NCI-H2227 treated with DMSO at 0.1 percent for 48 hours (cell line): ENCODE measurements around the gene UAP1.
"Not testable (repeated sequence)": the region's sequence is repeated elsewhere in the genome, so short reads cannot be mapped to it uniquely, and the experiment has no call there.

Source experiments
- DNase-seq: peaks from one replicate; lab custom pipeline; 2025; lab: John Stamatoyannopoulos, UW

The UAP1 gene

DNA sequence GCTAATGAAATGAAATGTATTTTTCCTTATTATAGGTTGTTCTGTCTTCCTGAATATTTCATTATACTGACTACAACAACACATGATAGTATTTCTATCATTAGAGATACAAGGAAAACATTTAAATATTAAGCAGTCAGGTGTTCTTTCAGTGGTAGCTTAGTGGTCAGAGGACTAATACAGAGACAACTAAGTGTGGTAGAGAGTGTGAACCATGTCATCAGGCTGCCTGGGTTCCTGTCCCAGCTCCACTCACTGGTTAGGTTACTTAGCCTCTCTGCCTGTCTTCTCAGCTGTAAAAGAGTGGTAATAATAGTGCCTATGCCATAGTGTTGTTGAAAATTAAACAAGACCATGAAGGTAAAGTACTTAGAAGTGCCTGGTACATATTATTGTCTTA is 3.9 kb downstream of the UAP1 start:
- no peak for DNase-seq

DNA sequence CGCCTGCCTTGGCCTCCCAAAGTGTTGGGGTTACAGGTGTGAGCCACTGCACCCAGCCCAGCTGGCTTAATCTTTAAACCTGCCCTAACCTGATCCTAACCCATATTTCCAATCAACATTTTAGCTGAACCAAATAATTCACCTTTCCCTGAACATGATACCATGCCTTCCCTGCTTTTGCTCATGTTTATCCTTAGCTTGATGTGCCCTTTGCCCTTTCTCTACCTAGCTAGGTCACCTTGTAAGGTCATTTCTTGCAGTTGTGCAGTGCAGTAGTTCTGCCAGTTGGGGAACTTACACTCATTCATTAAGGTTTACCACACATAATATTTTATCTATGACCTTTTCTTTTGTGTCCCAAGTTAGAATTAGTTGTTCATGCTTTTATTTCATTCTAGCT is 5.3 kb downstream of the UAP1 start:
- no peak for DNase-seq

DNA sequence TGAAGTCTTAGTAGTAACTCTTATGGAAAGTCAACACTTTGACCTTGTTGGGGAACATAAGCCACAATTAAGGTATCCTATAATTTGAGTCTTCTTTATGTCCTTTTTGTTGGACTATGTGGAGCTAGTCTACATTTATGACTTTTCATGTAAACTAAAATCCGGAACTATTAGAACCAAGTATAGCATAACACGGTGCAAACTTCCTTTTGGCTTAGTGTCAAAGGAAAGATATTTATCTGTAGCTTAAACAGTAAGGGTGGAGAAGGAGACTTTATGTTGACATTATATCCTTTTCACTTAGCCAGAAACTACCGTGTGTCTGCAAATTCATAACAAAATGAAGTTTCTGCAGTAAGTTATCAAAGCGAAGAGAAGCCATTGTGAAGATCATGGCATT is 7.3 kb downstream of the UAP1 start:
- DNase-seq = no peak

DNA sequence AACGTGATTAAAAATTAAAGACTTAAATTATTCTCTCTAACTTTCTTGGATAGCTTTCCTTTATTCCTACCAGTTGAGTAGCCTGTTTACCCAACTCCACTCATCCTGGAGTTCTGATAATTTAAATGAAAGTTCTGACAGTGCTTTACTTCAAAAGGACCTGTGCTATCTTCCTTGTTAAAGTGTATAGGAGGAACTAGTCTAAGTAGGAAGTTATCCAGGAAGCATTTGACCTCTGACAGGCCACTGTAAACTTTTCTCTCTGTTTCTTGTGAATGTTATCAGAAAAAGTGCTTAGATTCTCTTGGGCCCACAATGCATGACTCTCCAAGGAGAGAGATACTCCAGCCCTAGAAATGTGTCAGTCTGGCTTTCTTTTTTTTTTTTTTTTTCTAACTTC is 9.2 kb downstream of the UAP1 start:
- DNase-seq = no peak

DNA sequence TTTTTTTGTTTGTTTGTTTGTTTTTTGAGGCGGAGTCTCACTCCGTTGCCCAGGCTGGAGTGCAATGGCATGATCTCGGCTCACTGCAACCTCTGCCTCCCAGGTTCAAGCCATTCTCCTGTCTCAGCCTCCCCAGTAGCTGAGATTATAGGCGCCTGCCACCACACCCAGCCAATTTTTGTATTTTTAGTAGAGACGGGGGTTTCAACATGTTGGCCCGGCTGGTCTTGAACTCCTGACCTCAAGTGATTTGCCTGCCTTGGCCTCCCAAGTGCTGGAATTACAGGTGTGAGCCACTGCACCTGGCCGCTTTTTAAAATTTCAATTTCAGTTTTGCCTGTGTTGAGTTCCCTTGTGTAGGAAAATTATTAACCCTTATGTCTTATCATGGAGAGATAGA is 9.6 kb downstream of the UAP1 start:
- DNase-seq = not testable (repeated sequence)

DNA sequence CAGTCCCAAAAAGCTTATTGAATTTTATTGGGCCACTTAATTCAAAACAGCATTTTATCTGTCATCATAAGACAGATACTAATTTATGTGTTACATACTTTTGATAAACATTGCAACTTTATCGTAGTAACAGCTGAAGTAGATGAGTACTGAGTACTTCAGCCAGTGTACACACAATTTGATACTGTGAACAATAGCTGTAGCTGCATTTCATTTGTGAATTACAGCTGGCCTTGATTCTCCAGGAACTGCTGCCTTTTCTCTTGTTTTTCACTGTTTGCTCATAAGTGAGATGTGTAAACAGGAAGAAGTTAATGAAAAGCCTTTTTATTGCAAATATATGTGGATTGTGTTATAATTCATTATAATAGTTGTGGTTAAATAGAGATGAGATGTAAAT is 10.2 kb downstream of the UAP1 start:
- no peak for DNase-seq

DNA sequence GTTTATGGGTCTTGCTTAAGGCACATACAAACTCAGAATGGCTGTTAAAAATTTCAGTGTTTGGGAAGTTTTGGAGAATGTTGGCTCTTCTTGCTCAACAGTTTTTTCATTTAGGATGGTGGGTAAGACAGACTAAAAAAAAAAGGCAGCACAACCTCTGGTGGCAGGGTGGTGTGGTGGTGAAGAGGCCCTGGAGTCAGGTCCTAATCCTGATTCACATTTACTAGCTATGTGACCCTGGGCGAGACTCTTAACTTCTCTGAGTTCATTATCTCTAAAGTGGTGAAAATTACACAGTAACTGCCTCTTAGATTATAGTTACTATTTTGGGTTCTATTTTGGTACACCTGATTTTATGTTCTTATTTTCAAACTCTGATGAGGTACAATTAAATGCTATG is 11.6 kb downstream of the UAP1 start:
- no peak for DNase-seq

DNA sequence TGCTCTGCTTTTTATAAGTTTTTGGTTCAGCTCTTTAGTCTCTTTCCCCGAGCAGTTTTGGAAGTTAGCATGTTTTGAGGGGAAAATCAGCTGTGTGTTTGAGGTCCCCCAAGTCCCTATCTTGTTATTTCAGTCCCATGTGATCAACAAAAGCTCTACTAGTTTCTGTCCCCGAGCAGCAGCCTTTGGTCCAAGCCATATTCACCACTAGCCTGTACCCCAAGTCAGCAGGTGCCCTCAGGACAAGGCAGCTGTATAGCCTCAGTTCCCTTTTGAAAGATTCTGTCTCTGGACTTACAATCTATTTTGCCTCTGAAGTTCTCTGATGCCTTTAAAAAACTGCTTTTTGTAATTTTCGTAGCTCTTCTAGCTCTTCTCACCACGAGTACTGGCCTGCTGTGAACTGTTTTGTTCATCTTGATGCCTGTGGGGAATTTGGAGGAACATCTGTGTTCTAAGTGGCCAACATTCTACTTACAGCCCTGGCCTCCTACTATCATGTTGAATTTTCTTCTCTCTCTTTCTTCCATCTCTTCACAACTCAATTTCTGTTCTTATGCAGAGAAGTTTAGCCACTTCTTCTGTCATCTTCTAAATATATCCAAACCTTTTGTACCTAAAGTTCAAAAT is 16.7 kb downstream of the UAP1 start:
- no peak for DNase-seq

DNA sequence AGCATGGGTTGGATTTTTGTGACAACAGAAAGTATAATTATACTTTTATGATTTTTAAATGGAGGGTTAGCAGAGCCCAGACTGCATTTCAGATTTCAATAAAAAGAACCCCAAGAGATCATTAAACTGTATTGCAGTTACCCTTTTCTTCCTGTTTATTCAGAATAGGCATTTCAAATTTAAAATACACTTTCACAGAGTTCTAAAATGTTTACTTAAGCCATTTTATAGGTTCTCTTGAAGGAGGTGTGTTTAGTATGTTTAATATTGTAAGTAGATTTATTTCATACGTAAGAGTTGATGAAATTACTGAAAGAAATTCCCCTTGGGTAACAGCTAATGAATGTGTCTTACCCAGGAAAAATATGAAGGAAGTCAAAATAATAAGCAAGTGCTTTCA is 17.4 kb downstream of the UAP1 start:
- DNase-seq = no peak

DNA sequence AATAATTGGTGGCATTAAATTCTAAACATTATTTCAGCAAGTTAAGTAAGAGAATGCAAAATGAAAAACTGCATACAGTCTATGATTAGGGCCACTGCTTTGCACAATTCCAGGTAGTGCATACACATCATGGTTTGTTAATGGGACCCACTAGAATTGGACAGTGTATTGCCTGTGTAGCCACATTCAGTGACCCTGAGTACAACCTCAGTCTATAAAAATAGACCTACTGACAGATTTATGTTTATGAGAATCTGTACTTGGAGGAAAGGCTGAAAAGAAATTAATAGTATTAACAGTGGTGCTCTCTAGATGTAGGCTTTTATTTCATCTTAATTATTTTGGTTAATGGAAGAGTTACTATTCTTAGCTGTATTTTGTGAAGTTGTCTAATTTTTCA is 18.8 kb downstream of the UAP1 start:
- DNase-seq = no peak

DNA sequence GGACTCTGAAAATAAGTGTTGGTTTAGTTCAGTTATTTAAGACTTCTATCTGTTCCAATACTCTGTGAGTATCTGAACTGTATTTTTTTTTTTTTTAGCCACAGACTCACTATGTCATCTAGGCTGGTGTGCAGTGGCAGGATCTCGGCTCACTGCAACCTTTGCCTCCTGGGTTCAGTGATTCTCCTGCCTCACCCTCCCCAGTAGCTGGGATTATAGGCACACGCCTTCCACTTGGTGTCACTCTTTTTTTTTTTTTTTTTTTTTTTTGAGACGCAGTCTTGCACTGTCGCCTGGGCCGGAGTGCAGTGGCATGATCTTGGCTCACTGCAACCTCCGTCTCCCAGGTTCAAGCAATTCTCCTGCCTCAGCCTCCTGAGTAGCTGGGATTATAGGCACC is 21.4 kb downstream of the UAP1 start:
- DNase-seq = not testable (repeated sequence)

DNA sequence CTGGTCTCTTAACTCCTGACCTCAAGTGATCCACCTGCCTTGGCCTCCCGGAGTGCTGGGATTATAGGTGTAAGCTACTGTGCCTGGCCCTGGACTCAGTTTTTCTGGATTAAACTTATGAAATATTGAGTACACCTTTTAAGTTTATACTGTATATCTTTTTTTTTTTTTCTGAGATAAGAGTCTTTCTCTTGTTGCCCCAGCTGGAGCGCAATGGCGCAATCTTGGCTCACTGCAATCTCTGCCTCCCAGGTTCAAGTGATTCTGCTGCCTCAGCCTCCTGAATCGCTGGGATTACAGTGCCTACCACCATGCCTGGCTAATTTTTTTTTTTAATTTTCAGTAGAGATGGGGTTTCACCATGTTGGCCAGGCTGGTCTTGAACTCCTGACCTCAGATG is 23.6 kb downstream of the UAP1 start:
- not testable (repeated sequence) for DNase-seq

DNA sequence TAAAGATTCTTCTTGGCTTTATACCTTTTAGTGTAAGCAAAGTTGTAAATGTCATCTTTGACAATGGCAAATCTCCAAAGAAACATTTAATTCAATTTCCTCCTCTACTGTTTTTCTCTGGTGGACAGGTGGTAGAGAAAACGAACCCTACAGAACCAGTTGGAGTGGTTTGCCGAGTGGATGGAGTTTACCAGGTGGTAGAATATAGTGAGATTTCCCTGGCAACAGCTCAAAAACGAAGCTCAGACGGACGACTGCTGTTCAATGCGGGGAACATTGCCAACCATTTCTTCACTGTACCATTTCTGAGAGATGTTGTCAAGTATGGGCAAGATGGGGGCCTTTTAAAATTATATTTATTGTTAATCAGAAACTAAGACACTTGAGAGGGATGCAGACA is 25.8 kb downstream of the UAP1 start:
- no peak for DNase-seq

DNA sequence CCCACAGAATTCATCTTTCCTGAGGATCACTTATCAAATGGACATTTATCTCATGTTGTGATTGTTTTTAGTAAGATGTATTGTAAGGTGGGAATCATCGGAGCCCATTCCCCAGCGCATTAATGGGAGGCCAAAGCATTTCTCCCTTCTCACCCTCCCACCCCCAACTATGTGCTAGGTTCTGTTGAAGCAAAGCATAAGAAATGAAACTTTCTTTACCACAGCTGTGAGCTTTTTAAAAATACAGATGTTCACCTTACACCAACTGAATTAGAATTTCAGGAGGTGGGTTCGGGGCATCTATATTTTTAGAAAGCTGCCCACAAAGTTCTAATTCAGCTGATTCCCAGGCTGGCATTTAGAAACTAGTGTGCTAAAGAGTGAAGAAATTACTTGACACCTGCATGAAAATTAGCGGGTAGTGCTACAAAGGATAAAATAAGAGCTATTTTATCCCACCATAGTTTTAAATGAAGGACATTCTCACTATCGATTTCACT is 26.3 kb downstream of the UAP1 start:
- no peak for DNase-seq

DNA sequence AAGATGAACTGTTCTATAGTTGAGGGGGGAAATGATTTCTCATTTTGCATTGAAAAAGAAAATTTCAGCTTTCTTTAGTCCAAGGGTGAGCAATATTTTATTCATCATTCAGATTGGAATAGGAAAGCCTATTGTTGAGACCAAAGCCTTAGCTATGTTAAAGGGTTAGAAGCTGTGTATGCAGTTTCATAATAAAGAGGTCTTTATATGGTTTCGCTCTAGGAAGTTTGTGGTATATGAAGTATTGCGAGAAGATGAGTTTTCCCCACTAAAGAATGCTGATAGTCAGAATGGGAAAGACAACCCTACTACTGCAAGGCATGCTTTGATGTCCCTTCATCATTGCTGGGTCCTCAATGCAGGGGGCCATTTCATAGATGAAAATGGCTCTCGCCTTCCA is 28.6 kb downstream of the UAP1 start:
- no peak for DNase-seq

DNA sequence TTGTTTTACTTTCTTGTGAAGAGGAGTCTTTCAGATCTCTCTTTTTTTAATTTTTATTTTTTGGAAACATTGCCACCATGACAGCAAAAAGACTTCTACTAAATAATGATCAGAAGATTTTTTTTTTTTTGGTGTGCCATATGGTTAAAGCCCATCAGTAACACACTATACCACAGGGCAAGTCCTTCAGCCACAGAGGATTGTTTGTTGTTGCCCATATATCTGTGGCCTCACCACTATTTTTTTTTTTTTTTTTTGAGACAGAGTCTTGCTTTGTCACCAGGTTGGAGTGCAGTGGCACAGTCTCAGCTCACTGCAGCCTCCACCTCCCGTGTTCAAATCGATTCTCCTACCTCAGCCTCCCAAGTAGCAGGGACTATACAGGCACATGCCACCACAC is 29.2 kb downstream of the UAP1 start:
- no peak for DNase-seq

DNA sequence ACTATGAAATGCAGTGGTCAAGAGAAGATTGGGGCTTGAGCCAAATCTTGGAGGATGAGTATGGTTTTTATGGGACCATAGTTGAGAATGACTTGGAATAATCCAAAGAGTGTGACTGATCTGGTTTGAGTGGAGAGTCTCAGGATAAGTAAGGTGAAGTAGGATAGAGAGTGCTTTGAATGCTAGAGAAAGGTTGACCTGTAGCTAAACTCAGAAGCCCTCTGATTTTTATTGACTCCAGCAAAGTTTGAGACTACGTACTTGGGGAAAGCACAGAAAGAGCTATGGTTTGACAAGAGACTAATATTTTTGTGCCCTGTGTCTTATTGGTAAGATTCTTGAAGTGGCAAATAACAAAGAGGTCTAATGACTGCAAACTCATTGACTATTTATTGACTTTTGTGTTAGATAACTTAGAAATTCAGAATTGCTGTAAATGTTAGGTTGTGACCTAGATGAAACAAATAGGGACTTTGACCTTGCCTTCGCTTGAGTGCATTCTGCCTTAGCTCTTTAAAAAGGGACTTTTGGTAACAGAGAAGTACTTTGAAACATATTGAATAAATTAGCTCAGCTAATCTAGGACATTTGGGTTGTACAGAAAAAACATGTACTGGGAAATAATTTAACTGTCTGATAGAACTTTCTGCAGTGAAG is 35.1 kb downstream of the UAP1 start:
- DNase-seq = no peak

DNA sequence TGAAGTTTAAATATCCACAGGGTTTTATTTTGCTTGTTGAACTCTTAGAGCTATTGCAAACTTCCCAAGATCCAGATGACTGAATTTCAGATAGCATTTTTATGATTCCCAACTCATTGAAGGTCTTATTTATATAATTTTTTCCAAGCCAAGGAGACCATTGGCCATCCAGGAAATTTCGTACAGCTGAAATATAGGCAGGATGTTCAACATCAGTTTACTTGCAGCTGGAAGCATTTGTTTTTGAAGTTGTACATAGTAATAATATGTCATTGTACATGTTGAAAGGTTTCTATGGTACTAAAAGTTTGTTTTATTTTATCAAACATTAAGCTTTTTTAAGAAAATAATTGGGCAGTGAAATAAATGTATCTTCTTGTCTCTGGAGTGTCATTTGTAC is 37.9 kb downstream of the UAP1 start:
- no peak for DNase-seq

DNA sequence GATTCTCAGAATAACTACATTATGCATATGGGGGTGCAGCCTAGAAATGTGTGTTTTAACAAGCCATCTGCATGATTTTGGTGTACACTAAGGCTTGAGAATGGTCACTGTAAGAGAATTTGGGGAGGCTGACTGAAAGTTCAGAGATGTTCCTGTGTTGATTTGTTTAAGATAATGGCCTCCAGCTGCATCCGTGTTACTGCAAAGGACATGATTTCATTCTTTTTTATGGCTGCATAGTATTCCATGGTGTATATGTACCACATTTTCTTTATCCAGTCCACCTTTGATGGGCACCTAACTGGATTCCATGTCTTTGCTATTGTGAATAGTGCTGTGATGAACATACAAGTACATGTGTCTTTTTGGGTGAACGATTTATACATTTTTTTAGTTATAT is 41.6 kb downstream of the UAP1 start:
- not testable (repeated sequence) for DNase-seq

DNA sequence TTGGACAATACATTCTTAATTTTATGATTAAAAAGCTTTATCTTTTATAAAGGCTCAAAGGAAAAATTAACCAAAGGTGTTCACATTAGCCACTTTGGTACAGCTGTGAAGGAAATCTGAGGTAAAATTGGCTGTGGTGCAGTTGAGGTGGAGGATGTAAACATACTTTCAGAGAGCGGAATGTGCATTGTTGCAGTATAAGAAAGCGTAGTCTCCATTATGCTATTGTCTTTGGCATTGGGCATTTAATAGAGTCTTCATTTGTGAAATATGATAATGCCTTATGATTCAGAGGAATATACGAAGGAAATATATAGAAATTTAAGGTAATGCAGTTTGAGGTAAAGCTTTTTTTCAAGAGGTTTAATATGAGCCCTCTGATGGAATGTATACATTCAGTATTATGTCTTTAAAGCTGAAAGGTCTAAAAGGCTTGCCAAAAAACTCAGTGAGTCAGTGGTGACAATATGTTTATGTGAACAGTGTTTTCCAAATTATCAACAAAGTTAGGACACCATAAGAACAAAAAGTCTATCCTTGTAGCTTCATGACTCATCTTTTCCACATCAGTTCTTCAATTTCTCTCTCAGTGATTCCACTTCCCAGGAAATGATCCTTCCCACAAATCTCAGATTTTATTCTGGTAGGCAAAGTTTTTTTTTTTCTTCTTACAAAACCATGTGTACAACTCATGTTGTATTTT is 43.9 kb downstream of the UAP1 start:
- no peak for DNase-seq

DNA sequence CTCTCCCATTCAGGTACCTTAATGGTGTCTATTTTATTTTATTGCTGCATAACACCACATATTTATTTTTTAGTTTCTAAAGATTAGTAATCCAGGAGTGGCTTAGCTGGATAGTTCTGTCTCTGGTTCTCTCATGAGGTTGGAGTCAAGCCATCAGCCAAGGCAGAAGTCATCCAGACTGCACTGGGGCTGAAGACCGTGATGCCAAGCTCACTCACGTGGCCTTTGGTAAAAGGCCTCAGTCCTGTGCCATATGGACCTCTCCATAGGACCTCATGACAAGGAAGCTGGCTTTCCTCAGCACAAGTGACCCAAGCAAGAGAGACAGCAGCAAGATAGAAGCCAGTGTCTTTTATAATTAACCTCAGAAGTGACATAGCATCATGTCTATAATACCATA is 47.8 kb downstream of the UAP1 start:
- no peak for DNase-seq

DNA sequence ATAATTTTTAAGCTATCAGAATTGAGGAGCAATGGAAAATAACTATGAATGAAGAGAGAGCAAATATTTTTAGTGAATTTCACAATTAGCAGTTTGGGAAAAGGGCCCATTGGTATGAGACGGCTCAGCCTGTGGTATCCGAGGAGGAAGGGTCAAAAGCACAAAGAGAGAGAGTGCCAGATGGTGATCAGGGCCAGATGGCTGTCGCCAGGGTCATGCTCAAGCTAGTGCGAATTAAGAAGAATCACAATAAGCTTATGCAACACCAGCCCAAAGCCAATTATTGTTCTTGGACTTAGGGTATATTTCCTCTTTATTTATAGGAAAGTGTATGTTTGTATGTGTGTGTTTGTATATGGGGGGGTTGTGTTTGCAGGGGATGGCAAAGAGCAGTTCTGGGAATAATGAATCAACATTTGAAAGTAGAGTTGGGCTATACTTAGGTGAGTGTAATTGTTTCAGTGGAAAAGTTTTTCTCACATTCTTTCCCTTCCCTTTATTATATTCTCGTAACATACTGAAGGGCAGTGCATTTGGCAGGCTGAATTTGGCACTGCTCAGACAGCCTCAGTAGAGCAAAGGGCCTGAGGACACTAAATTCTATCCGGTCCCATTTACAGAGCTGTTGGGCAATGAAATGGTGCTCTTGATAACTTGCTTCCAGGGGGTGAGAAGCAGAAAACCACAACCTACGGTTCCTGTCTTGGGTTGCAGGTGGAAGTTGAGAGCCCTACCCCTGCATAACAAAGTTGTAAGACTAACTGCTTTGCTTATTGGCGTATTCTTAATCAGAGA is 51.3 kb downstream of the UAP1 start:
- DNase-seq = no peak

DNA sequence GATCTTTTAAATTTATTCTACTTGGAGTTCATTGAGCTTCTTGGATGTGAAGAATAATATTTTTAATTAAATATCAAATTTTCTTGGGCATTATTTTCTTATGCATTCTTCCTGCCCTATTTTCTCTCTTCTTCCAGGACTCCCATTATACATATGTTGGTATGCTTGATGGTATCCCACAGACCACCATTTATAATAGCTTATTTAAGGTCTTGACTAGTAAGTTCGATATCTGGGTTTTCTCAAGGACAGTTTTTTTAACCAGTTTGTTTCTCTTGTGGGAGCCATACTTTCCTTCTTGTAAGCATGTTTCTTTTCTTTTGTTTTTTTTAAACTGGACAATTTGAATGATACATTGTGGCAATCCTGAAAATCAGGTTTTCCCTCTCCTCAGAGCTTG is 55.3 kb downstream of the UAP1 start:
- DNase-seq = no peak
